PFSK-1 (cell line): ENCODE results near the gene GCAT.

Experiments
- POLR2AphosphoS5 ChIP-seq: IDR thresholded peaks from 2 replicates; pipeline ENCODE4 v1.6.1; 2012; ENCODE audit warnings: low read depth, mild to moderate bottlenecking, control low read depth, low read length, moderate library complexity
- TAF1 ChIP-seq: IDR thresholded peaks from 2 replicates; pipeline ENCODE4 v1.6.1; 2012; ENCODE audit warnings: low read length, control low read depth, borderline replicate concordance; ENCODE audit not compliant: insufficient read depth

- TF ChIP-seq TAF1, result no peak
- TF ChIP-seq POLR2AphosphoS5, result no peak
Measured at GRCh38 chr22:37812869-37813678, 5.3 kb downstream of the GCAT start.
